ENCODE measurements around the gene ZSWIM3.
A peak's percentile ranks its signal among the peaks of the same experiment; 100 is the strongest.

Gene ZSWIM3

DNA sequence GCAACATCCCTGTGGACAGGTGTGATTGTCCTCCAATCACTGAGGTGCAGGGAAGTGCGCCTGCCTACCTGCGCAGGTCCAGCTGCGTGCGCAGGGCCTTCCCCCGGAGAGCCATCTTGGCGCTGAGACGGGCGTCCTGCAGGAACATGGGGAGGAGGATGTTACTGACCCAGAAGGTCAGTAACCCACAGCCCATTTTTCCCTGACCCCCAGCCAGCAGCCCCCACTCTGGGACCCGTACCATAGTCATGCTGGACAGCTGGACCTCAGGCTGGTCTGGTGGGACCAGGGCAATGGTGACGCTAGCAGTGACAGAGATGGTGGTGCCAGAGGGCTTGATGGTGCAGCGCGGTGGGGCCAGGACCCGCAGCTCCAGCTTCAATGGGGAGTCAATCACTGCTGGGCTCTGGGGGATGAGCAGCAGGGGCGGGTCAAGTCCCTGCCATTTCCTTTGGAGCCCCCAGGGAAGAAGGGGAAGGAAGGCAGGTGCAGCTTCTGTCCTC lies 44.8 kb downstream of the ZSWIM3 start:
- Mint-ChIP-seq H3K4me3 (no peak overlapping the region), H3K9me3 (no peaks in the 10 kb centered on the region), H3K27me3 (no peaks in the 10 kb centered on the region), H3K4me1 (peaks cover 15% of the 10 kb centered on the region), H3K36me3 (peaks cover 19% of the 10 kb centered on the region), H3K27ac (peak overlapping the region; percentile 42)
- no peak for ATAC-seq

DNA sequence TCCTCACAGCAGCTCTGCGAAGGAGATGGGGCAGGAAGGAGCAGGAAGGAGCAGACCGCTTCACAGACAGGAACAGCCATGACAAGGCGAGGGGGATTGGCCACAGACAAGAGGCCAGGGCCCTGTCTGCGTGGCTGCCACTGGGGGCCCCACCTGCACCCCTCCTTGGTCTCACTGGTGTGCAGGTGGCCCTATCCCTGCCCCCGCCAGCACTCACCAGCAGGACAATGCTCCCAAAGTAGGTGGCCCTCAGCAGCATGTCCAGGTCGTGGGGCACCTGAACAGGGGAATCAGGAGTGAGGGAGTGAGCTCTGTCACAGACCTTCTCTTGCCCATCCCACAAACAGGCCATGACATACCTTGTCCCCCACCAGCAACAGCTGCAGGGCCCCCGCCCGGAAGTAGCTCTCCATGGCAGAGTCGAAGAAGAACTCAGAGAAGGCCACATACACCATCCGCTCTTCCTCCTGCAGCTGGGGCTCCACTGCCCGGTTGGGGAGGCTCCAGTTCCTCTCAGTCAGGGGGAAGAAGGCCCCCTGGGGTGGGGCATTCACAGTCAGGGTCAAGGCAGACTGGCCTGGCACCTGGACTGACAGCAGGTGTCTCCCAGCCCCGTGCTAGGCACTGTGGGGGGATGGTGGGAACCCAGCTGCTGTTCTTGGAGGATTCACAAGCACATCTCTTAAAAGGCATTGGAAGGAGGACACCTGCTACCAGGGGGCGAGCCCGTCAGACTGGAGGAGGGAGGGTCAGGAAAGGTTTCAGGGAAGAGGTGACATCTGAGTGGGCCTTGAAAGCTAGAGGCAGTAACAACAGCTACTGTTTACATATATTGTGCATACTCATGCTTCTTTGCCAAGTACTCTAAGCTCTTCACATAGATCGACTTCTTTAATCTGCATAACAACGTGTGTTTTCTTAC lies 47.4 kb downstream of the ZSWIM3 start:
- no peak for ATAC-seq

DNA sequence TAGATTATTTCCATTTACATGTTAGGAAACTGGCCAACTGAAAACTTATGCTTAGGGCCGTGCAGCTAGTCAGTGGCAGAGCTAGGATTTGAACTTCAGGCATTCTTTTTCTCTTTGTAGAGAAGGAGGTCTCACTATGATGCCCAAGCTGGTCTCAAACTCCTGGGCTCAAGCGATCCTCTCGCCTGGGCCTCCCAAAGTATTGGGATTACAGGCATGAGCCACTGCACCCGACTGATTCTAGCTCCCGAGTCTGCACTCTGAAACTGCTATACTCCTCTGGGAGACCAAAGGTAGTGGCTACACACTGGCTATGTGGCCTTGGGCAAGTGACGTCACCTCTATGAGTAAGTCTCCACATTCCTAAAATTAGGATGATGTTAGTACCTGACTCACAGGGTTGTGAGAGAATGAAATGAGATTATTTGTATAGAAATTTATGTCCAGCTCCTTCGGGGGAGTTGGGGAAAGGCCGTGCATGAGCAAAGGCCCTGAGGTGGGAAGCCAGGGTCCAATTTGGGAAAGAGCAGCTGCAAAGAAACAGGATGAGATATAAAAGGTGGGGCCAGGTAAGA lies 48.2 kb downstream of the ZSWIM3 start:
- no peak for ATAC-seq
- Mint-ChIP-seq H3K27me3 (no peaks in the 10 kb centered on the region), H3K9me3 (peaks cover 1% of the 10 kb centered on the region), H3K27ac (no peak overlapping the region), H3K4me1 (peaks cover 22% of the 10 kb centered on the region), H3K36me3 (no peaks in the 10 kb centered on the region), H3K4me3 (no peak overlapping the region)

More for the DNA sequence above, 47.4 kb downstream of the ZSWIM3 start:
- Mint-ChIP-seq H3K4me1 (peaks cover 18% of the 10 kb centered on the region), H3K4me3 (no peak overlapping the region), H3K27me3 (no peaks in the 10 kb centered on the region), H3K36me3 (no peaks in the 10 kb centered on the region), H3K9me3 (no peaks in the 10 kb centered on the region), H3K27ac (no peak overlapping the region)

DNA sequence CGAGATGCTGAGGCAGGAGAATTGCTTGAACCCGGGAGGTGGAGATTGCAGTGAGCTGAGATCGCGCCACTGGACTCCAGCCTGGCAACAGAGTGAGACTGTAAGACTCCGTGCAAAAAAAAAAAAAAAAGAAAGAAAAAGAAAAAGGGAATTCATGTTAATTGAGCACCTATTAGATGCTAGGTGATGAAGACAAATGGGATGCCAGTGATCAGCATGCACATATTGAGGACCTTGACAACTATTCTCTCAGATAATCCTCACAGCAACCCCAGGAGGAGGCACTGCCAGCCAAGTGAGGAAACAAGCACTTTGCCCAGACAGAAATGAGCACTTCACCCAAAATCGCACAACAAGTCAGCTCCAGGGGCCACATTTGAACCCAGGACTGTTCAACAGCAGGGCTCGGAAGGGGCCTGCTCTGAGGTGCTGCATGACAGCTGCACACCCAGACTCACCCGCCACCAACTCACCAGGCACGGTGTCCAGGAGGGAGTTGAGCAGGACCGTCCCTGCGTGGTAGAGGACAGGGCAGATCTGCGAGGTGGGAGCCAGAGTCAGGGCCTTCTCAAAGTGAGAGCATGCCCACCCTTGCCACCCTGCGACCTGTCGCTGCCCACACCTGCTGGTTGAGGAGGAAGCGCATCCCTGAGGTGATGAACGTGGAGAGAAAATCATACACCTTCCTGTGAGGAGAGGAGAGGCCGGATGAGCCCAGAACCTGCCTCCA lies 50.0 kb downstream of the ZSWIM3 start:
- no peak overlapping the region for H3K4me3 Mint-ChIP-seq
- no peak for ATAC-seq

GRCh38 chr20:45908084-45908483 lies 50.7 kb downstream of the ZSWIM3 start:
- H3K36me3 Mint-ChIP-seq = no peaks in the 10 kb centered on the region
- no peaks in the 10 kb centered on the region for H3K27me3 Mint-ChIP-seq
- peaks cover 32% of the 10 kb centered on the region for H3K4me1 Mint-ChIP-seq
- H3K27ac Mint-ChIP-seq = no peak overlapping the region
- H3K4me3 Mint-ChIP-seq = no peak overlapping the region
- H3K9me3 Mint-ChIP-seq = peaks cover 3% of the 10 kb centered on the region
- no peak for ATAC-seq

More for the DNA sequence above, 50.0 kb downstream of the ZSWIM3 start:
- no peak overlapping the region for H3K27ac Mint-ChIP-seq
- peaks cover 3% of the 10 kb centered on the region for H3K9me3 Mint-ChIP-seq
- no peaks in the 10 kb centered on the region for H3K27me3 Mint-ChIP-seq
- H3K4me1 Mint-ChIP-seq = peaks cover 37% of the 10 kb centered on the region
- no peaks in the 10 kb centered on the region for H3K36me3 Mint-ChIP-seq

GRCh38 chr20:45909336-45909808 lies 52.0 kb downstream of the ZSWIM3 start:
- peaks cover 3% of the 10 kb centered on the region for H3K9me3 Mint-ChIP-seq
- H3K36me3 Mint-ChIP-seq = no peaks in the 10 kb centered on the region
- no peak overlapping the region for H3K27ac Mint-ChIP-seq
- peaks cover 29% of the 10 kb centered on the region for H3K4me1 Mint-ChIP-seq
- H3K27me3 Mint-ChIP-seq = no peaks in the 10 kb centered on the region
- no peak overlapping the region for H3K4me3 Mint-ChIP-seq
- ATAC-seq = no peak

DNA sequence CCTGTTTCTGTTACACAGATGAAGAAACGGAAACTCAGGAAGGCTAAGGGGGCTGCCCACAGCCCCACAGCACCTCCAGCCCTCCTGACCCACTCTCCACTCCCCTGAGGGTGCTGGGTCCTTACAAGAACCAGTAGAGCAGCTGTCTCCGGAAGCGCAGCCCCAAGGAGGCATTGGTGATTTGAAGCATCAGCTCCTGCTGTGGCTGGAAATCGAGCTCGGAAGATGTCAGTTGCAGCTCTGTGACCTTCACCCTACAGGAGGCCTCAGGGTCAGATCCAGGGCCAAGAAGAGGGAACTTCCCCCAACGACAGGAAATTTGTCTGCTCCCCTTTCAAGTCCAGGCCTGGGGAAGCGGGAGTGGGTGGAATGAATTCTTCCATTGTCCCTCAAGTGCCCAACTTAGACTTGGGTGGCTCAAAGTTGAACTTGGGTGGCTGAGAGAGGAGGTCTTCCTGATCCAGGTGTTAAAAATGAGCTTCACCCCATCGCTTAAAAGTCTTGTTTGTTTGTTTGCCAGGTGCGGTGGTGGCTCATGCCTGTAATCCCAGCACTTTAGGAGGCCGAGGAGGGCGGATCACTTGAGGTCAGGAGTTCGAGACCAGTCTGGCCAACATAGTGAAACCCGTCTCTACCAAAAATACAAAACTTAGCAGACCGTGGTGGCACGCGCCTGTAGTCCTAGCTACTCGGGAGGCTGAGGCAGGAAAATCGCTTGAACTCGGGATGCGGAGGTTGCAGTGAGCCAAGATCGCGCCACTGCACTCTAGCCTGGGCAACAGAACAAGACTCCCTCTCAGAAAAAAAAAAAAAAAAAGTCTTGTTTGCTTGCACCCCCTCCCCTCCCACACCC lies 52.6 kb downstream of the ZSWIM3 start:
- Mint-ChIP-seq H3K9me3 (peaks cover 3% of the 10 kb centered on the region), H3K27ac (peak overlapping the region; percentile 61), H3K4me3 (peak overlapping the region; percentile 78), H3K4me1 (peaks cover 34% of the 10 kb centered on the region), H3K27me3 (no peaks in the 10 kb centered on the region), H3K36me3 (no peaks in the 10 kb centered on the region)
- ATAC-seq = no peak

DNA sequence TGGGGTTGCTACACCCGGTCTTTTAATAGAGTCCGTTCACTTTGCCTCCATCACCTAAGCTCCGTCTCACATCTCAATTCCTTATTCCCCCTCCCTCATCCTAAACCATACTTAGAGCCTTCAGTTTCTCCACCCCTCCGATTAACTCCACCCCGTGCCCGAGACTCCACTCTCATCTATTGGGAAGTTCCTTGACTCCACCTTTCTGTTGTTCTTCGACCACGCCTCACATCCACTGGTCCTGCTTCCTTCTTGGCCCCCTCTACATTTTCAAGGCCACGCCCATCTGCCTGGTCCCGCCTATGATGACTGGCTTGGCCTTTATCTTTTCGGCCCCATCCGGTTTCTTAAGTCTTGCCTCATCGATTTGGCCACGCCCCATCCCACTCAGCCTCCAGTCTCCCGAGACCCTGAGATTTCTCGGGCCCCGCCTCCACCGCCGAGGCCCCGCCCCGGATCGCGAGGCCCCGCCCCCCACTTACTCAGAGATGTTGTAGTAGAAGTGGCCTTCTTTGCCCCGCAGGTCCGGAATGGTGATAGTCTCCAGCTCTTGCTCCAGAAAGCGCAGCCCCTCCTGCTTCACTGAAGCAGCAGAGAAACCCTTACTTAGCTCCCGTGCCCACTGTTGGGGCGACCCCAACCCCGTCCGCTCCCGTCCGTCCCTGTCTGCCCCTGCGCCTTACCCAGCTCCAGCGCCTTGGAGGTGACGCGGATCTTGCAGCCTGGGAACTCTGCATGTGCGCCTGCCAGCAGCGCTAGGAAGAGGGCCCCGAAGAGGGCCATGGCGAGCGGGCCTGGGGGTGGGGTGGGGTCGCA lies 53.5 kb downstream of the ZSWIM3 start:
- Mint-ChIP-seq H3K4me1 (peaks cover 34% of the 10 kb centered on the region), H3K4me3 (peak overlapping the region; percentile 78), H3K27ac (peak overlapping the region; percentile 61), H3K27me3 (peaks cover 6% of the 10 kb centered on the region), H3K36me3 (no peaks in the 10 kb centered on the region), H3K9me3 (peaks cover 3% of the 10 kb centered on the region)
- ATAC-seq = peak; percentile 96

DNA sequence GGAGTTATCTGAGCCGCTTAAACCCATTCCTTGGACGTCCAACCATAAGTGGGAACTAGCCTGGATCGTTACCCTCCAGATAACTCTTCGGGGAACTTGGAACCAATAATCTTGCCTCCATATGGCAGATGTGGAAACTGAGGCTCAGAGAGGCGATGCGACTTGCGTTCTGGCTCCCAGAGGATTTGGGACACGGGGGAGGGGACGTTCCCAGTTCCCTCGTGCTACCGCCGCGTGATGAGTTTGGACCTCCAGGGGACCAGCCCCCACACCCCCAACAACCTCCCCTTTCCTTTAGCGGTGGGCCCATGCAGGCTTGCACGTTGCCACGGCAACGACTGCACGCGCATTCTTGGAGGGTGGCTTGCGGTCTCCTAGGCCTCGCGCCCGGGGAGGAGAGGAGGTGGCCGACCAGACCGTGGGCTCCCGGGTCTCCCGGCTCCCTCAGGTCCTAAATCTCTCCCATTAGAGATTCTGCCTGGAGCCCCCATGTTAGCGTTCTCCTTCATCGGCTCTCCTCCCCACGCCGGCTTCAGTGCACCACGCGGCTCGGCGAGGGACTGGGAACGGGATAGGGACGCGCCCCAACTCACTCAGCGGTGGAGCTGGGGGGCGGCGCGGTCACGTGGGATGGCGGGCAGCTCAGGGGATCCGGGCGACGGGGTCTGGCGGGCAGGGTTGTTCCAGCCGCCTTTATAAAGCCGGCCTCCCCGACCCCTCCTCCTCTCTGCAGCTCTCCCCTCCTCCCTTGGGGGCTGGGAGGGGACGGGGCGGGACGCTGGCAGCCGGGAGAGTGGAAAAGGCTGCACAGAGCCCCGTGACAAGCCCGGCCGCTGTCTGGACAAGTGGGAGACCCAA lies 54.3 kb downstream of the ZSWIM3 start, which contains the start of gene PLTP:
Gene PLTP (minus strand): TSS at position 670 of the 858 bp plus-strand sequence. CDS start 703 bp downstream, outside the sequence.
- peaks cover 3% of the 10 kb centered on the region for H3K9me3 Mint-ChIP-seq
- peaks cover 15% of the 10 kb centered on the region for H3K27me3 Mint-ChIP-seq
- ATAC-seq = peak; percentile 27
- no peaks in the 10 kb centered on the region for H3K36me3 Mint-ChIP-seq
- H3K27ac Mint-ChIP-seq = peak within 1 kb of the TSS; percentile 61
- H3K4me1 Mint-ChIP-seq = peaks cover 34% of the 10 kb centered on the region
- peak within 1 kb of the TSS; percentile 78 for H3K4me3 Mint-ChIP-seq

DNA sequence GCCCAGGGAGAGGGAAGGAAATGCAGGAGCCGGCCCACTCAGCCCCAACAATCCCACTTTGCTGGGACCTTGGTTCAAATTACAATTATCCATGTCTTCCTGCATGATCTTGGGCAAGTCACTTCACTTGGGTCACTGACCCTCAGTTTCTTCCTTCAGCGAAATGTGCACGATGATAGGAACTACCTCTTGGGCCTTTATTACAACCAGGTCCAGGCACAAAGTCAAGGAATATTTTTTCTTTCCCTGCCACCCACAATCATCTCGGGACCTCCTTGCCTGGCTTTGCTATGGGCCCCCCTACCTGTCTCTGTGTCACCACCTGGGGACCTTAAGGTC lies 54.9 kb downstream of the ZSWIM3 start:
- Mint-ChIP-seq H3K4me1 (peaks cover 34% of the 10 kb centered on the region), H3K27me3 (peaks cover 17% of the 10 kb centered on the region), H3K9me3 (peaks cover 3% of the 10 kb centered on the region), H3K27ac (peak overlapping the region; percentile 61), H3K36me3 (no peaks in the 10 kb centered on the region), H3K4me3 (peak overlapping the region; percentile 78)
- ATAC-seq = no peak

DNA sequence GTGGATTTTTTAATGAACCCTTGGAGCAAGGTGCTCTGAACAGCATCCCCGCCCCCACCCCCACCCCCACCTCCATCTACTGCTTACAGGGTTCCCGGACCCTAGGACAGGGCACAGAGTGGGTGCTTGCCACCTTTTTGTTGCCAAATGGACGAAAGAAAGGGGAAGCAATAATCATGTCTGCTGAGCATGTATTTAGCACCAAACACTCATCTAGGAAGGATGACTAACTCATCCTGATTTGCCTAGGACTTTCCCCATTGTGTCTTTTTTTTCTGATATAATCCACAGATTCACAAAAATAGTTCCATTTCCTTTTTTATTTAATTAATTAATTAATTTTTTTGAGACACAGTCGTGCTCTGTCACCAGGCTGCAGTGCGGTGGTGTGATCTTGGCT lies 55.7 kb downstream of the ZSWIM3 start:
- Mint-ChIP-seq H3K4me3 (no peak overlapping the region), H3K9me3 (peaks cover 3% of the 10 kb centered on the region), H3K27ac (no peak overlapping the region), H3K27me3 (peaks cover 17% of the 10 kb centered on the region), H3K4me1 (peaks cover 34% of the 10 kb centered on the region), H3K36me3 (no peaks in the 10 kb centered on the region)
- ATAC-seq = no peak

DNA sequence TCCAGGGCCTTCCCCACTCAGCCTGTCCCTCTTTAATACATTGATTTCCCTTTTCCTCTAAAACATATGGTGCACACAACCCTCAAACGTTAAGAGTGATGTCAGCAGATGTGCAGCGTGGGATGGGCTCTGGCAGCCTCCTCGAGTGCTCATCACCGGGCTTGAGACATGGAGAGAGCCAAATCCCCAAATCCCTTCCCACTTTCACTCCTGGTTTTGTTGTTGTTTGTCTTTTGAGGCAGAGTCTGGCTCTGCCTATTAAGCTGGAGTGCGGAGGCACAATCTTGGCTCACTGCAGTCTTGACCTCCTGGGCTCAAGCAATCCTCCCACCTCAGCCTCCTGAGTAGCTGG lies 60.4 kb downstream of the ZSWIM3 start:
- Mint-ChIP-seq H3K9me3 (no peaks in the 10 kb centered on the region), H3K4me1 (peaks cover 6% of the 10 kb centered on the region), H3K4me3 (no peak overlapping the region), H3K27ac (no peak overlapping the region), H3K36me3 (no peaks in the 10 kb centered on the region), H3K27me3 (peaks cover 48% of the 10 kb centered on the region)
- ATAC-seq = no peak

GRCh38 chr20:45918182-45918737 lies 60.8 kb downstream of the ZSWIM3 start:
- H3K36me3 Mint-ChIP-seq = no peaks in the 10 kb centered on the region
- H3K9me3 Mint-ChIP-seq = no peaks in the 10 kb centered on the region
- H3K4me3 Mint-ChIP-seq = no peak overlapping the region
- H3K4me1 Mint-ChIP-seq = peaks cover 6% of the 10 kb centered on the region
- no peak for ATAC-seq
- peaks cover 48% of the 10 kb centered on the region for H3K27me3 Mint-ChIP-seq
- H3K27ac Mint-ChIP-seq = no peak overlapping the region

All from stimulated activated memory B cell treated with anti-CD40 and anti-IgM and Interleukin-4, amounts not matched to agents 10 μg/mL and 1 μg/mL and 100 μg/mL, for 72 hours (primary cell).